PC-3 (cell line): ENCODE measurements around the gene ZNF438. TPM values are rescaled to one million over a fixed set of nuclear protein-coding genes. Genes with fewer than 3 reads are reported as not detected.

ENCODE experiments used
- ATAC-seq: fragments of 200-7000 bp; cut with Tn5 transposase; 2 replicates; pipeline ENCODE4 v1.9.1; 2020; ENCODE audit warnings: mild to moderate bottlenecking, moderate library complexity
- BruUV-seq: library from RNA; stranded (reverse); fragments of 400-500 nt; replicated peaks from 2 replicates; lab custom pipeline; 2021; lab: Mats Ljungman, UMichigan
- CTCF ChIA-PET: fragments of 300-600 bp; sonication (Branson Sonifier 250); formaldehyde crosslinking; loops from one replicate; lab custom pipeline; 2022; ENCODE audit warnings: antibody characterized with exemption; lab: Charles Lee
- POLR2A ChIA-PET: fragments of 300-600 bp; sonication (Branson Sonifier 250); formaldehyde crosslinking; loops from one replicate; lab custom pipeline; 2022; ENCODE audit warnings: antibody characterized with exemption; ENCODE audit not compliant: unreplicated experiment; lab: Charles Lee
- DNase-seq: peaks from one replicate; pipeline ENCODE4 v3.0.0-alpha.2; 2015
- H2AFZ ChIP-seq: fragments of 300-600 bp; sonication (generic); 2 replicates; pipeline ENCODE4 v1.6.0; 2016; ENCODE audit warnings: antibody characterized with exemption, low read length
- H3F3A ChIP-seq: fragments of 300-600 bp; sonication (generic); one replicate; pipeline ENCODE4 v1.6.0; 2017; ENCODE audit warnings: antibody characterized with exemption, low read length, control low read depth, mild to moderate bottlenecking; ENCODE audit not compliant: unreplicated experiment
- H3K27ac ChIP-seq: fragments of 300-600 bp; sonication (generic); 2 replicates; pipeline ENCODE4 v1.5.1; 2016; ENCODE audit warnings: mild to moderate bottlenecking, low read length
- H3K27me3 ChIP-seq: fragments of 300-600 bp; sonication (generic); 2 replicates; pipeline ENCODE4 v1.6.1; 2016; ENCODE audit warnings: low read length, mixed read lengths
- H3K36me3 ChIP-seq: fragments of 300-600 bp; sonication (generic); 2 replicates; pipeline ENCODE4 v1.6.1; 2016; ENCODE audit warnings: low read depth, mixed run types, low read length, mixed read lengths
- H3K4me1 ChIP-seq: fragments of 300-600 bp; sonication (generic); 2 replicates; pipeline ENCODE4 v1.5.1; 2016; ENCODE audit warnings: low read length; ENCODE audit not compliant: insufficient read depth
- H3K4me2 ChIP-seq: fragments of 300-600 bp; sonication (generic); 2 replicates; pipeline ENCODE4 v1.6.0; 2016; ENCODE audit warnings: low read length
- H3K4me3 ChIP-seq: fragments of 300-600 bp; sonication (generic); 2 replicates; pipeline ENCODE4 v1.5.1; 2016; ENCODE audit warnings: mild to moderate bottlenecking, low read length, mixed read lengths
- H3K79me2 ChIP-seq: fragments of 300-600 bp; sonication (generic); 2 replicates; pipeline ENCODE4 v1.6.1; 2017; ENCODE audit warnings: low read length, mixed read lengths
- H3K9ac ChIP-seq: fragments of 300-600 bp; sonication (generic); 2 replicates; pipeline ENCODE4 v1.6.0; 2016; ENCODE audit warnings: mild to moderate bottlenecking, low read length
- H3K9me2 ChIP-seq: fragments of 300-600 bp; sonication (generic); replicated peaks from 2 replicates; pipeline ENCODE4 v1.6.1; 2016; ENCODE audit warnings: mixed run types, low read length, mixed read lengths
- H3K9me3 ChIP-seq: fragments of 300-600 bp; sonication (generic); 2 replicates; pipeline ENCODE4 v1.6.1; 2016; ENCODE audit warnings: low read length, mixed read lengths
- H4K20me1 ChIP-seq: fragments of 300-600 bp; sonication (generic); 2 replicates; pipeline ENCODE4 v1.6.1; 2016; ENCODE audit warnings: low read length, mixed read lengths
- CTCF ChIP-seq: fragments of 300-600 bp; sonication (generic); conservative IDR thresholded peaks from 2 replicates; pipeline ENCODE4 v1.5.1; 2017; ENCODE audit warnings: antibody characterized with exemption, low read depth, mild to moderate bottlenecking, low read length
- EZH2 ChIP-seq: fragments of 300-600 bp; sonication (generic); IDR thresholded peaks from one replicate; pipeline ENCODE4 v1.6.1; 2017; ENCODE audit warnings: antibody characterized with exemption, mild to moderate bottlenecking, low read length; ENCODE audit not compliant: unreplicated experiment
- EZH2phosphoT487 ChIP-seq: fragments of 300-600 bp; sonication (generic); IDR thresholded peaks from 2 replicates; pipeline ENCODE4 v1.6.1; 2018; ENCODE audit warnings: mild to moderate bottlenecking, antibody characterized with exemption, low read length, borderline replicate concordance
- intact Hi-C: fragments of 100-400 bp; cut with micrococcal nuclease; formaldehyde crosslinking; loops from 2 replicates; pipeline ENCODE4 v1.9.0; 2023
- total RNA-seq: library from RNA; depleted of rRNA; stranded (reverse); fragments of >200 nt; gene quantifications from 2 replicates; pipeline ENCODE4 v1.2.3, GENCODE V29; 2014

ZNF438 gene
- total RNA-seq, 1 experiment from 2014 or later, result 0.98 TPM

GRCh38 chr10:30996481-30997005, 35.1 kb downstream of the ZNF438 start:
- H3K36me3 ChIP-seq, result no peaks in the 10 kb centered on the region; the same call in 1 of the 2 replicates
- no peaks in the 10 kb centered on the region for H3K79me2 ChIP-seq
- DNase-seq (no peak), ATAC-seq (no peak)
- no TSS peak for BruUV-seq
- H3K4me2 ChIP-seq, result no peak overlapping the region
- H4K20me1 ChIP-seq, result no peaks in the 10 kb centered on the region
- no peaks in the 10 kb centered on the region for H3K27me3 ChIP-seq
- H3K27ac ChIP-seq, result no peak overlapping the region
- no peak overlapping the region for H2AFZ ChIP-seq
- no peak overlapping the region for H3K4me3 ChIP-seq
- H3K9me3 ChIP-seq, result no peaks in the 10 kb centered on the region
- intact Hi-C loops, result no loop called here
- H3K9me2 ChIP-seq, result no peaks in the 10 kb centered on the region
- H3K9ac ChIP-seq, result no peak overlapping the region
- CTCF ChIA-PET, result no interaction called here
- H3K4me1 ChIP-seq, result peaks cover 14% of the 10 kb centered on the region
- H3F3A ChIP-seq, result no peaks in the 10 kb centered on the region
- POLR2A ChIA-PET, result no interaction called here
- no peak for TF ChIP-seq CTCF
- no peak for TF ChIP-seq EZH2phosphoT487
- no peak for TF ChIP-seq EZH2

GRCh38 chr10:30995081-30995770, 36.4 kb downstream of the ZNF438 start:
- Histone ChIP-seq H3K27ac (no peak overlapping the region), H3K9ac (no peak overlapping the region), H3K4me3 (no peak overlapping the region), H3K4me2 (no peak overlapping the region), H4K20me1 (no peaks in the 10 kb centered on the region), H3K27me3 (no peaks in the 10 kb centered on the region), H3K36me3 (no peaks in the 10 kb centered on the region; the same call in 1 of the 2 replicates), H3F3A (no peaks in the 10 kb centered on the region), H3K79me2 (no peaks in the 10 kb centered on the region), H3K9me2 (no peaks in the 10 kb centered on the region), H3K9me3 (no peaks in the 10 kb centered on the region), H3K4me1 (peaks cover 14% of the 10 kb centered on the region), H2AFZ (no peak overlapping the region)
- no peak for ATAC-seq
- no peak for DNase-seq
- intact Hi-C loops, result no loop called here
- POLR2A ChIA-PET, result no interaction called here
- no peak for TF ChIP-seq EZH2
- TF ChIP-seq CTCF, result no peak
- TF ChIP-seq EZH2phosphoT487, result no peak
- CTCF ChIA-PET, result no interaction called here
- no TSS peak for BruUV-seq

GRCh38 chr10:30993155-30993554, 38.5 kb downstream of the ZNF438 start:
- Histone ChIP-seq H3K27me3 (no peaks in the 10 kb centered on the region), H3K4me2 (no peak overlapping the region), H3K4me3 (no peak overlapping the region), H3K4me1 (no peaks in the 10 kb centered on the region), H3K27ac (no peak overlapping the region), H4K20me1 (no peaks in the 10 kb centered on the region), H2AFZ (no peak overlapping the region), H3K79me2 (no peaks in the 10 kb centered on the region), H3K9me3 (no peaks in the 10 kb centered on the region), H3F3A (no peaks in the 10 kb centered on the region), H3K9ac (no peak overlapping the region), H3K36me3 (no peaks in the 10 kb centered on the region; the same call in 1 of the 2 replicates), H3K9me2 (no peaks in the 10 kb centered on the region)
- DNase-seq (no peak), ATAC-seq (no peak)
- TF ChIP-seq EZH2phosphoT487 (no peak), EZH2 (no peak), CTCF (no peak)
- BruUV-seq, result no TSS peak
- intact Hi-C loops, result no loop called here
- CTCF ChIA-PET, result no interaction called here
- POLR2A ChIA-PET, result no interaction called here
